ENCODE results near the gene SHISA7.
A peak's percentile ranks its signal among the peaks of the same experiment; 100 is the strongest.

The SHISA7 gene

DNA sequence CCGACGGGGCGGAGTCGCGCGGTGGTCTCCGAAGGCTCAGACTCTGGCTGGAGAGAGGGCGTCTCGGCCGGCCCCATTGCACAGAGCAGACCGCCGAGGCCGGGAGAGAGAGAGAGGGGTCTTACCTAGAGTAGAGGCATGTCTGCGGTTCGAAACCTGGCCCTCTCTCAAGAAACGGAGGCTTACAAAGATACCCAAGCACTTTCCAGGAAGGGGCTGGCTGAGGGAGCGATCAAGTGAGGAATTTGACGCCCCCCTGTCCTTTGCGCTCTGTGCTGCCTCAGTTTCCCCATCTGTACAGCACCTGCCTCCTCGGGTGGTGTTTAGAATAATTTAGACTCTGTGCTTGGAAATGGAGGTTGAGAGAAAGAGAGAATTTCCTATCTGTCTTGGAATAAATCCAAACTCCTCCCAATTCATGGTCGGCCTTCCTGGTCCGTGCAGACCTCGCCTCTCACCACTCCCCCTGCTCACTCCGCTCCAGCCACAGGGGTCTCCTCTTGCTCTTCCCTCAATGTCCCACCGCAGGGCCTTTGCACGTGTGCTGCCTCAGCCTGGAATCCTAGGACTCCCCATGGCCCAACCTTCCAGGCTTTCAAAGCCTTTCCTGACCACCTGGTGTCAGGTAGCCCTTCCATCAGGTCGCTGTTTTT is 19.0 kb upstream of the SHISA7 start:
- H3K4me3 ChIP-seq (ENCODE audit: low read depth, low read length): peak overlapping the region; percentile 70
- TF ChIP-seq, protein P1, sequence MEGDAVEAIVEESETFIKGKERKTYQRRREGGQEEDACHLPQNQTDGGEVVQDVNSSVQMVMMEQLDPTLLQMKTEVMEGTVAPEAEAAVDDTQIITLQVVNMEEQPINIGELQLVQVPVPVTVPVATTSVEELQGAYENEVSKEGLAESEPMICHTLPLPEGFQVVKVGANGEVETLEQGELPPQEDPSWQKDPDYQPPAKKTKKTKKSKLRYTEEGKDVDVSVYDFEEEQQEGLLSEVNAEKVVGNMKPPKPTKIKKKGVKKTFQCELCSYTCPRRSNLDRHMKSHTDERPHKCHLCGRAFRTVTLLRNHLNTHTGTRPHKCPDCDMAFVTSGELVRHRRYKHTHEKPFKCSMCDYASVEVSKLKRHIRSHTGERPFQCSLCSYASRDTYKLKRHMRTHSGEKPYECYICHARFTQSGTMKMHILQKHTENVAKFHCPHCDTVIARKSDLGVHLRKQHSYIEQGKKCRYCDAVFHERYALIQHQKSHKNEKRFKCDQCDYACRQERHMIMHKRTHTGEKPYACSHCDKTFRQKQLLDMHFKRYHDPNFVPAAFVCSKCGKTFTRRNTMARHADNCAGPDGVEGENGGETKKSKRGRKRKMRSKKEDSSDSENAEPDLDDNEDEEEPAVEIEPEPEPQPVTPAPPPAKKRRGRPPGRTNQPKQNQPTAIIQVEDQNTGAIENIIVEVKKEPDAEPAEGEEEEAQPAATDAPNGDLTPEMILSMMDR (conservative IDR thresholded peaks at IDR 0.05; ENCODE audit: low read depth, low read length): no peak
- peak; percentile 56 for DNase-seq (ENCODE audit: low read depth)

DNA sequence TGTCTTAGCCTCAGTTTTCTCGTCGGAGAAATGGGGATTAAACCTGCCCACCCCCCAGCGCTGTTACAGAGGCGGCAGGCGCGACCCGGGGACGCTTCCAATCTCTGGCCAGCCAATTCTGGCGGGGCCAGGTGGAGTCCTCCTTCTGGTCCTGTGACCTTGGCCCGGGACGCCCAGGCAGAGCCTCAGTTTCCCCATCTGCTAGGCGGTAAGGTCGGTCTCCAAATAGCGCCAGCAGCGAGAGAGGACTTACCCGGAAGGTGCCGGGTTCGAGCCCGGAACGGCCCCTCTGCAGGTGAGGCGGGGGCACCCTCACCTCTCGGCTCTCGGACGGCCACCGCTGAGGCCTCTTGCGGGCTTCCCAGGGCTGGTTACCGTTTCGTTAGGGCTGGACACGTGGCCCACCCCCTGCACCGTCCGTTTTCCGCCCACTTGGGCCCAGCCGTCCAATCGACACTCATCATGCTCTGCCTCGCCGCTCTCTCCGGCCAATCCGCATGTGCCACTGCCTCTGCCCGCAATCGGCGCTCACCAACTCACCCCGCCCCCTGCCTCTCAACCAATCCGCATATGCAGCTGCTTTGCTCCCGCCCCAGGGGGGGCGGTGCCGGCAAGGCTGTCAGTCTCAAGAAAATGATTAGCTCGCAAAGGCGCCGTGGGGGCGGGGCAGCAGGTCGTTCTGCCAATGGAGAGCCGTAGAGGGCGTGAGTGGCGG is 18.3 kb upstream of the SHISA7 start, which contains the start of gene ISOC2:
TSS of gene ISOC2 (minus strand) at position 384 of the 715 bp plus-strand sequence. CDS start 5,156 bp downstream, outside the sequence.
- TF ChIP-seq, protein P1 (conservative IDR thresholded peaks at IDR 0.05; ENCODE audit: low read depth, low read length): peak; percentile 4
- peak; percentile 100 for DNase-seq (ENCODE audit: low read depth)
- peak within 1 kb of the TSS; percentile 97 for H3K4me3 ChIP-seq (ENCODE audit: low read depth, low read length)

DNA sequence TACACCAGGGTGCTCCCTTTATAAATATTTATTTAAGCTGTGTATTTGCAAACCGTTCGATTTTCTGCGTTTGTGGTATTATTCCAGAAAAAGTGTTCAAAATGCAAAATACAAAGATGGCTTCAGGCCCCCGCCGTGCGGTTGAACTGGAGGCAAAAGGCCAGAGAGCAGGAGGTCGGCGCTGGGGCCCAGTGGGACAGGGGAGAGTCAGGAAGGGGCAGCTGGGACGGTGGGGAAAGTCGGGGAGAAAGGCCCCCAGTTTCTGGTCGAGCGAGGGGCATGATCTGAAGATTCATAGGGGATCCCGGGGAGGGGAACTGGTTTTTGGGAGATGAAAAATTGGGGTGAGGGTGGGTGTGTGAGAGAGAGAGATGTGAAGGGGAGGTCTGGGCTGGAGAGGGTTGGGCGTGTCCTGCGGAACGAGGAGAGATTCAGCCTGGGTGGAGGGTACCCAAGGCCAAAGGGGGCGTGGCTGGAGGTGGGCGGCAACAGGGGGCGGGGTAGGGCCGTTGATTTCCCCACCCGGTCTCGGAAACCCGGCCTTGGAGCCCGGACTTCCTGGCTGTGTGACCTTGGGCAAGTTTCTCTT is 17.7 kb upstream of the SHISA7 start:
- TF ChIP-seq, protein P1 (conservative IDR thresholded peaks at IDR 0.05; ENCODE audit: low read depth, low read length): peak; percentile 1
- DNase-seq (ENCODE audit: low read depth): peak; percentile 86
- H3K4me3 ChIP-seq (ENCODE audit: low read depth, low read length): peak overlapping the region; percentile 97

DNA sequence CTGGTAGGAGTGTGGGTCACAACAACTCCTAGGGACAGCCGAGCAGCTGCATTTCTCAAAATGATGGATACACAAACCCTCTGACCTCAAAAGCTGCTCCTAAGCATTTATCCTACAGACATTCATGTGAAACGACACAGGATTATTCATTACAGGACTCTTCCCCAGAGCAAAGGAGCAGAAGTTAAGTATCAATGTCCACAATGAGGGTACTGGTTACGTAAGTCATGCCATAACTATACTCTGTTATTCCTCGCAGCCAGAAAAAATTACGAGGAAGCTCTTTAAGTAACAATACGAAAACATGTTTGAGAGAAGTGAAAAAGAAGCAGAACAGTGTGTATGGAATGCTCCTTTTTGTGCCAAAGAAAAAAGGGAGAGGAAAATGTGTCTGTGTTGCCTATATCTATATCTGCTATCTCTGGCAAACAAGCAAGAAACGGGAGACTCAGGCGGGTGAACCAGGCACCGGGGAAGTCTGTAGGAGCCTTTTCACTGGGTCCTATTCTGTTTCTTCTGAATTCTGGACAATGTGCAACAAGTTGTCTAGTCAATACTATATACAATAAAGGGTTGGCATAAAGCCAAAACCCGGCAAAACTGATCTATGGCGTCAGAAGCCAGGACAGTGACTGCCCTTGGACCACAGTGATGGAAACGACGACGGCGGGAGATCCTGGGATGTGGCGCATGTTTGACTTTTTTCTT is 17.0 kb upstream of the SHISA7 start:
- peak overlapping the region; percentile 97 for H3K4me3 ChIP-seq (ENCODE audit: low read depth, low read length)

DNA sequence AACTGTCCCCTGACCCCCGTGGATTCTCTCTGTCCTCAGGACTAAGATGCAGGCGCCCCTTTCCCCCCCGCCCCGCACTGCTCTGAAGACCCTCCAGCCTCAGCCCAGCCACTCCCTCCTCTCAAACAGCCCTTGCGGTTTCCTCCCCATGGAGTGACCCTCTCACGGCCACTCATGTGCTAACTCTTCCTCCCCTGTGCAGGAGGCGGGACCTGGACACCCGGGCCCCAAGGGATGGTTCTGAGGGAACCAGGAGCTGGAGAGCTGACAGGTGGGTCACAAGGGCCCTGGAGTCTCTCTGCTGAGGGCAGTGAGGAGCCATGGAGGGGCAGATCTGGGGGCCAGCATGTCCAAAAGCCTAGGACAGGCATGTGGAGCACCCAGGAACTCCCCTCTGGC is 16.4 kb upstream of the SHISA7 start:
- no peak for DNase-seq (ENCODE audit: low read depth)
- TF ChIP-seq, protein P1 (conservative IDR thresholded peaks at IDR 0.05; ENCODE audit: low read depth, low read length): no peak
- H3K4me3 ChIP-seq (ENCODE audit: low read depth, low read length): no peak overlapping the region

More for the DNA sequence above, 17.0 kb upstream of the SHISA7 start:
- TF ChIP-seq, protein P1 (conservative IDR thresholded peaks at IDR 0.05; ENCODE audit: low read depth, low read length): no peak
- DNase-seq (ENCODE audit: low read depth): peak; percentile 53

DNA sequence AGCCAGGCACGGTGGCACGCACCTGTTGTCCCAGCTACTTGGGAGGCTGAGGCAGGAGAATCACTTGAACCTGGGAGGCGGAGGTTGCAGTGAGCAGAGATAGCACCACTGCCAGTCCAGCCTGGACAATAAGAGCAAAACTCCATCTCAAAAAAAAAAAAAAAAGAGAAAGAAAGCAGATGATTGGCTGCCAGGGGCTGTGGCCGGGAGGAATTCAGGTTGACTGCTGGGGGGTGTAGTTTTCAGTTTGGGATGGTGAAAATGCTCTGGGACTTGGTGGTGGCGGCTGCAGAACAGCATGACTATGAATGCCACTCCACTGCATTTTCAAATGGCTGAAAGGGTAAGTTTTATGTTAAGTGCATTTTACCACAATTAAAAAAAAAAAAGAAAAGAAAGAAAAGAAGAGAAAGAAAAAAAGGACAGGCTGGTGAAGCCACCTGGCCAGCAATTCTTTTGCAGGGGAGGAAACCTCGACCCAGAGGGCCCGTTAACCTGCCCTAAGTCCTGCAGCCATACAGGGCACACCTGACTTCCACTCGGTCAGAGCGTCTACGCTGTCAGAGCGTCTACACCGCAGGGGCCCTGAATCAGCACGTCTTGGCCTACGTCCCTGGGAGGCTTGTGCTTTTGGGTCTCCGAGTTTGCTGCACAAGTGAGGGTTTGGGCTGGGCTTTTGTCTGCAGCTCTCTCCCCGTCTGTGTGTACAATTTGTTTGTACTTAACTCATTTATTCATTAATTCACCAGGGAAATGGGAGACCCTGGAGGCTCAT is 14.8 kb upstream of the SHISA7 start:
- H3K4me3 ChIP-seq (ENCODE audit: low read depth, low read length): no peak overlapping the region
- TF ChIP-seq, protein P1 (conservative IDR thresholded peaks at IDR 0.05; ENCODE audit: low read depth, low read length): no peak
- no peak for DNase-seq (ENCODE audit: low read depth)

Measured in choroid plexus epithelial cell (primary cell).